Measurements from ENCODE around the gene SAMSN1.

- TF ChIP-seq, protein P1, sequence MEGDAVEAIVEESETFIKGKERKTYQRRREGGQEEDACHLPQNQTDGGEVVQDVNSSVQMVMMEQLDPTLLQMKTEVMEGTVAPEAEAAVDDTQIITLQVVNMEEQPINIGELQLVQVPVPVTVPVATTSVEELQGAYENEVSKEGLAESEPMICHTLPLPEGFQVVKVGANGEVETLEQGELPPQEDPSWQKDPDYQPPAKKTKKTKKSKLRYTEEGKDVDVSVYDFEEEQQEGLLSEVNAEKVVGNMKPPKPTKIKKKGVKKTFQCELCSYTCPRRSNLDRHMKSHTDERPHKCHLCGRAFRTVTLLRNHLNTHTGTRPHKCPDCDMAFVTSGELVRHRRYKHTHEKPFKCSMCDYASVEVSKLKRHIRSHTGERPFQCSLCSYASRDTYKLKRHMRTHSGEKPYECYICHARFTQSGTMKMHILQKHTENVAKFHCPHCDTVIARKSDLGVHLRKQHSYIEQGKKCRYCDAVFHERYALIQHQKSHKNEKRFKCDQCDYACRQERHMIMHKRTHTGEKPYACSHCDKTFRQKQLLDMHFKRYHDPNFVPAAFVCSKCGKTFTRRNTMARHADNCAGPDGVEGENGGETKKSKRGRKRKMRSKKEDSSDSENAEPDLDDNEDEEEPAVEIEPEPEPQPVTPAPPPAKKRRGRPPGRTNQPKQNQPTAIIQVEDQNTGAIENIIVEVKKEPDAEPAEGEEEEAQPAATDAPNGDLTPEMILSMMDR (IDR thresholded peaks at IDR 0.05), result no peak
- TF ChIP-seq POLR2AphosphoS5 (IDR thresholded peaks at IDR 0.05) (no peak), POLR2A (IDR thresholded peaks at IDR 0.05) (no peak), EP300 (IDR thresholded peaks at IDR 0.05; ENCODE audit: low read depth) (no peak)
These were observed 43.9 kb upstream of the SAMSN1 start for GRCh38 chr21:14589855-14590563.
